ENCODE data around the gene CDK8. TPM values are rescaled to one million over a fixed set of nuclear protein-coding genes. Genes with fewer than 3 reads are reported as not detected.

CDK8 gene
- total and polyA plus RNA-seq, 7 donors, result 6.2 to 14.5 (median 8.6) TPM

GRCh38 chr13:26300140-26300539, 46.2 kb downstream of the CDK8 start:
- no peaks in the 10 kb centered on the region for H3K9me3 ChIP-seq
- intact Hi-C loops (cut with DNase I), result no loop called here
- ATAC-seq, result no peak
- 86% methylated on average over 6 of the region's 6 CpGs for WGBS, 3 donors
- no peaks in the 10 kb centered on the region for H3K36me3 ChIP-seq (ENCODE audit: insufficient read depth in 1 of 2, low read depth in 1 of 2)
- no peak for DNase-seq
- H3K27me3 ChIP-seq (ENCODE audit: insufficient read depth in 3 of 3, low read length in 2 of 3), result no peaks in the 10 kb centered on the region
- no peak overlapping the region for H3K27ac ChIP-seq
- no peak for TF ChIP-seq CTCF (IDR thresholded peaks at IDR 0.05)
- peaks cover 30% of the 10 kb centered on the region for H3K4me1 ChIP-seq
- H3K4me3 ChIP-seq, result no peak overlapping the region

DNA sequence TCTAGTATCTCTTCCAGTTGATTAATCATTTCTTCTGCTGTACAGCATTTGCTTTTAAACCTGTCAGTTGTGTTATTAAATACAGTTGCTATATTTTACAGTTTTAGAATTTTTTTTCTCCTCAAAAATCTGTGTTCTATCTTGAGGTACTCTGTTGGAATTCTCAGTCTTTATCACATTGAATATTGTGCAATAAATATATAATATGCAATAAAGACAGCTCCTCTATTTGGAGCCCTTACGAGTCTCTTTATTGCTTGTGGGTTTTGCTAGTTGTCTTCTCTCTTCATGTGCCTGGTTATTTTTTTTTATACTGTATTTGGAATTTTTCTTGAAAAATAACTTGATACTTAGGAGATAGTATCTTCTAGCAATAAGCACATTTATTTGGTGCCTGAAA, 51.7 kb downstream of the CDK8 start:
- H3K4me1 ChIP-seq, result peaks cover 20% of the 10 kb centered on the region
- no peak for TF ChIP-seq CTCF (IDR thresholded peaks at IDR 0.05)
- DNase-seq, result no peak
- H3K4me3 ChIP-seq, result no peak overlapping the region
- H3K27me3 ChIP-seq (ENCODE audit: insufficient read depth in 3 of 3, low read length in 2 of 3), result no peaks in the 10 kb centered on the region
- no peak overlapping the region for H3K27ac ChIP-seq
- intact Hi-C loops (cut with DNase I), result no loop called here
- H3K36me3 ChIP-seq (ENCODE audit: insufficient read depth in 1 of 2, low read depth in 1 of 2), result no peaks in the 10 kb centered on the region
- 42 to 66% (median 58%) methylated on average over 1 of the region's 1 CpG for WGBS, 3 donors
- ATAC-seq, result no peak
- H3K9me3 ChIP-seq, result no peaks in the 10 kb centered on the region

DNA sequence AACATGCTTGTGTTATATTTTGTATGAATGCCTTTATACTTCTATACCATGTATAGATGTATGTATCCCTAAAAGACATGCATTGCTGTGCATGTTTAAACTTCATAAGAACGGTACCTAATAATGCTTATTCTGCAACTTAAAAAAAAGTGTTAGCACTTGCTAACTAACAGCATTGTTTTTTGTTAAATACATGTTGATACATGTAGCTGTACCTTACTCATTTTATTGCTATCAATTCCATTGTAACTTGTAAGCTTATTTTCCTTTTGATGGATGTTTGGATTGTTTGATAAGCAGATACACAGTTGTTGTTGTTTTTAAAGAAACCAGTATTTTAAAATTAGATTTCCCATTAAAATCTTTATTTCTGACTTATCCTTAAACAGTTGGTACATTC, 53.8 kb downstream of the CDK8 start:
- no peak for ATAC-seq
- 93 to 98% (median 94%) methylated on average over 1 of the region's 1 CpG for WGBS, 3 donors
- Histone ChIP-seq H3K4me3 (no peak overlapping the region), H3K4me1 (peaks cover 16% of the 10 kb centered on the region), H3K9me3 (no peaks in the 10 kb centered on the region), H3K36me3 (ENCODE audit: insufficient read depth in 1 of 2, low read depth in 1 of 2) (no peaks in the 10 kb centered on the region), H3K27ac (no peak overlapping the region), H3K27me3 (ENCODE audit: insufficient read depth in 3 of 3, low read length in 2 of 3) (no peaks in the 10 kb centered on the region)
- TF ChIP-seq CTCF (IDR thresholded peaks at IDR 0.05), result no peak
- intact Hi-C loops (cut with DNase I), result no loop called here
- no peak for DNase-seq

GRCh38 chr13:26308250-26308649, 54.3 kb downstream of the CDK8 start:
- no peak for DNase-seq
- no peak for ATAC-seq
- Histone ChIP-seq H3K36me3 (ENCODE audit: insufficient read depth in 1 of 2, low read depth in 1 of 2) (no peaks in the 10 kb centered on the region), H3K4me3 (no peak overlapping the region), H3K4me1 (peaks cover 16% of the 10 kb centered on the region), H3K27me3 (ENCODE audit: insufficient read depth in 3 of 3, low read length in 2 of 3) (no peaks in the 10 kb centered on the region), H3K27ac (no peak overlapping the region), H3K9me3 (no peaks in the 10 kb centered on the region)
- intact Hi-C loops (cut with DNase I), result no loop called here
- TF ChIP-seq CTCF (IDR thresholded peaks at IDR 0.05), result no peak

DNA sequence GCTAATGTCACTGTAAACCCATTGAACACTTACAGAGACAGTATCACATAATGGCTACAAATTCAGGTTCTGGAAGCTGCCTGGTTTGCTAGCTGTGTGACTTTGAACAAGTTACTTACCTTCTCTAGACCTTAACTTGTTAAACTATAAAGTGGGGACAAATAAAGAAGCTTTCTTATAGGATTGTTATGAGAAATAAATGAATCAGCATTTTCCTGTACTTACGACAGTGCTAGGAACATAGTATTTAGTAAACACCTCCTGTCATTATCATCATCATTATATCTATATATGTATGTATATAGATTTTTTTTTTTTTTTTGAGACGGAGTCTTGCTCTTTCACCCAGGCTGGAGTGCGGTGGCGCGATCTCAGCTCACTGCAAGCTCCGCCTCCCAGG, 54.9 kb downstream of the CDK8 start:
- Histone ChIP-seq H3K36me3 (ENCODE audit: insufficient read depth in 1 of 2, low read depth in 1 of 2) (no peaks in the 10 kb centered on the region), H3K4me1 (peaks cover 18% of the 10 kb centered on the region), H3K9me3 (no peaks in the 10 kb centered on the region), H3K27ac (no peak overlapping the region), H3K4me3 (no peak overlapping the region), H3K27me3 (ENCODE audit: insufficient read depth in 3 of 3, low read length in 2 of 3) (no peaks in the 10 kb centered on the region)
- TF ChIP-seq CTCF (IDR thresholded peaks at IDR 0.05), result no peak
- intact Hi-C loops (cut with DNase I), result no loop called here
- no peak for ATAC-seq
- WGBS, 3 donors, result 90 to 97% (median 91%) methylated on average over 1 to 6 of the region's 6 CpGs
- no peak for DNase-seq
